IPS-NIHi11 (cell line): ENCODE data around the gene TFB2M.
A peak's percentile ranks its signal among the peaks of the same experiment; 100 is the strongest.

Source experiments
- DNase-seq: peaks from one replicate; pipeline ENCODE4 v3.0.0; 2012; ENCODE audit warnings: mixed read lengths, low spot score

Gene TFB2M

GRCh38 chr1:246513041-246513440, 53.0 kb downstream of the TFB2M start:
- DNase-seq, result no peak

DNA sequence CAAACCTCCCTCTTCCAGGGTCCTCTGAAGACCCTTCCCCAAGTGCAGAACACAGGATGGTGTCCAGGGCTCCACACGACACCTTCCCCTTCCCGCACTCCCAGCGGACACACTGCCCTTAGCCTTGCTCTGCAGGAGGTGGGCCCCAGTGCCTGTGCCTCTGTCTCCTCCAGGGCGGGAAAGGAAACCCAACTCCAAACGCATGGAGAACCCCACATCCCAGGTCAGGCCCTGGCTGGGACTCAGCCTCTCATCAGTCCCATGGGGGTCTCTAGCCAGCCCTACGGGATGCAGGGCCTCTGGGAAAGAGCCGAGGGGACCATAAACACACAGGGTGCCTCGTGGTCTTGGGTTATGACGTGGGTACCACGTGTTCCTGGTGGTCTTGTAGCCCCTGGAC, 53.4 kb downstream of the TFB2M start:
- DNase-seq, result no peak

- DNase-seq, result no peak
Observed at GRCh38 chr1:246512230-246512629, 53.8 kb downstream of the TFB2M start.

- DNase-seq, result no peak
Observed at GRCh38 chr1:246511203-246511602, 54.9 kb downstream of the TFB2M start.

DNA sequence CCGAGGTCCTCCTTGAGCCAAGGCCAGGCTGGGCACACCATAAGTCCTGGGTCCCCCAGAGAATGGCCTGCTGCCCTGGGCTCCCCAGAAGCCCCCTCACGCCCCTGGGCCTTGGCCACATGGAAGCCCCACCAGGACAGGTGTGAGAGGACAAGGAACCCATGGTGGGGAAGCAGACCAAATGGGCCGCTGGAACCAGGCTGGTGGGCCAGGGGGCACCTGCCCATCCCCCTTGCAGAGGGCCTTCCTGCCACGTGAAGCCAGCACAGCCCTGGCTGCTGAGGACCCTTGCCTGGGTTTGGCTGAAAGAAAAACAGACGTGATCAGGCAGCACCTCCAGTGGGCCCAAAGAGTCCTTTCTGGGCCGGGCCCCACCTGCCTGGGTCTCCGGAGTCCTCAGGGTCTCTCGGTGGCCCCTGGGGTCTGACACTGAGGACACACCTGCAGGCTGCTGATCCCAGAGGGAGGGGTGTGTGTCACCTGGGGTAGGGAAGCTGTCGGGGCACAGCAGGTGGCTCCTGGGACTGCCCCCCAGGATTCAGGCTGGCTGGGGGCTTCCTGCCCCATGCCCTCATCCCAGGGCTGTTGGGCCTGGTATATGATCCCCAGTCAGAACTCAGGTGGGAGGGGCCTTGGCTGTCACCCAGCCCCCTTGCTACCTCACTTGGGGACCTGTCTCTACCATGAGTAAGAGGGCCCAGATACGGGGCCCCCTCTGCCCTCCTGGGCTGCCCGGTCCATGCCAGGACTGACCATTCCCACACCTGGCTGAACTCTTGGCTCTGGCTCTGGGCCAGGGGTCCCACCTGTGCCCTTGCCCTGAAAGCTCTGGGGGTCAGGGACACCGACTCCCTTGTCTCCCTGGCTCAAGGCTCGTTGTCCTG, 55.7 kb downstream of the TFB2M start:
- no peak for DNase-seq

- no peak for DNase-seq
Observed at GRCh38 chr1:246508897-246509688, 57.0 kb downstream of the TFB2M start.

DNA sequence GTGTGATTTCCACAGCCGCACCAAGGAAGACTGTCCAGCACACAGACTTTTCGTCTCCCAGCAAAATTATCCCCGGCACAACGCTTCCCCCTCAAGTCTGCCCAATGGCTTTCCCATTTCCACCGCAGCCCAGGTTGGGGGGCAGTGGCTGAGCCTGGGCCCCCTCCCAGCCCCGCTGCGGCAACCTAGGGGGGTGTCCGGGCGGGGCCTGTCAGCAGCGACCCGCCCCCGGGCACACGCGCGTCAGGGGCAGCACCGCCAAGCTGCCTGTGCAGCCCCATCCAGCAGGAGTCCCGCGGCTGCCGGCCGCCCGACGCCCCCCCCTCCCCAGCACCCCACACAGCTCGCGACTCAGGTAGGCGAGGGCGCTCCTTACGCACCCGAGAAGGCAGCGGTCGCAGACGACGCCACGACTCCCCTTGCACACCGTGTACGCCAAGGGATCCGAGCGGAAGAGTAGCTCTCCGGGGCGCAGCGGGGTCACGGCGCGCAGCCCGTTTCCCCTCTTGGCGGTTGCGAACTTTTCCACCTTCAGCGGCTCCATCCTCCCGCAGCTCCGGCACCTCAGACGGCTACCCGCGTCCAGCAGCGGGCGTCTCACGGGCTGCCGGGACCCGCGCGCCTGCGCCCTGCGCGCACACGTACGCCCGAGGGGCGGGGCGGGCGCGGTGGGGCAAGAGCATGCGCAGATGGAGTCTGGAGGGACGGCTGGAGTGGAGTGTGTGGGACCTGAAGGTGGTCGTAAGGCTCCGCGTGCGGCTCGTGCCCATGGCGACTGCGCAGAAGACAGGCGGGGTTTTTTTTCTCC, 59.2 kb downstream of the TFB2M start, which contains the start of gene SMYD3:
Gene SMYD3, minus strand, starts transcription at position 606 of the 808 bp plus-strand sequence.
- peak; percentile 96 for DNase-seq

DNA sequence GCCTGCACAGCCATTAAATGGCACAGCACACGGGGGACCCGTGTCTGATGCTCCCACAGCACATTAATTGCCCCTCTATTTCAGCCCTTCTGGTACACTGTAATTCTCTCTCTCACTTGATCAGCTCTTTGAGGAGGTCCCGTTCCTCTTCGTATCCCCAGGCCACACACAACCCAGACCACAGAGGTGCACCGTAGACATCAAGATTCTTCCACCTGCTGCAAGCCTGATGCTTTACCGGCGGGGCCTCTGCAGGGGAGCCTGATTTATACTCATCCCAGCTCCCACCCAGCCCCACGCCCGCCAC, 59.7 kb downstream of the TFB2M start:
- no peak for DNase-seq

- DNase-seq, result no peak
Observed at GRCh38 chr1:246503341-246503740, 62.7 kb downstream of the TFB2M start.

GRCh38 chr1:246497331-246497915, 68.6 kb downstream of the TFB2M start:
- peak; percentile 52 for DNase-seq

DNA sequence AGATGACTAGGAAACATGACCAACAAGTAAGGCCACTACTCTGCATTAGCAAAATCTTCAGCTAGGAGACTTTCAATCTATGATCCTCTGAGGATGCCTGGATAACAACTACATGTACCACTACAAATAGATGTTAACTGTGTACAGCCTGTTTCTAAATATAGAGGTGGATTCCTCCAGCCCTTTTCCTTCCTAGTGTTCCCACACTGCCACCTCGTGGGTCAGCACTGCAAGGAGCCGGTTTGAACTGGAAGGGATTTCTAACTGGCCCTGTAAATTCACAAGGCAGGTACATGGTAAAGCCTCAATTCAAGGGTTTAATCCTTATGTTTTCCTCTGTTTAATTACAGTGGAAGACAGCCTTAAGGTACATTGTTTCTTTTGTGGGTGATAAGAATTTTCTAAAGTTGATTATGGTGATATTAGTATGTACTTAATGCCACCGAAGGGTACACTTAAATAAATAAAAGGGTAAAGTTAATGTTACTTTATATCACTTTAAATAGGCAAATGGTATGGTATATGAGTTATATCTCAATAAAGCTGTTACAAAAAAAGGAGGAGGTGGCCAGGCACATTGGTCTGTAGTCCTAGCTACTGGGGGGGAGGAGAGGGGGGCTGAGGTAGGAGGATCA, 73.3 kb downstream of the TFB2M start:
- peak; percentile 77 for DNase-seq

GRCh38 chr1:246491551-246492053, 74.5 kb downstream of the TFB2M start:
- no peak for DNase-seq
